Memory B cell (primary cell): ENCODE measurements around the gene GNB2.

Experiments
- ATAC-seq: fragments of 150-1000 bp; cut with Tn5 transposase; 2 replicates; pipeline ENCODE4 v1.10.0; 2021; ENCODE audit warnings: low read depth, mild to moderate bottlenecking, moderate library complexity
- DNase-seq, 2 donors: peaks; one replicate each; pipeline ENCODE4 v3.0.0; 2022; ENCODE audit warnings: low spot score in 2 of 2
- H3K27ac Mint-ChIP-seq: one replicate; pipeline ENCODE4 v1.8.0; 2022; ENCODE audit warnings: mild to moderate bottlenecking, moderate library complexity, mixed read lengths
- H3K27me3 Mint-ChIP-seq: one replicate; pipeline ENCODE4 v1.8.0; 2022; ENCODE audit warnings: mixed read lengths
- H3K36me3 Mint-ChIP-seq: one replicate; pipeline ENCODE4 v1.8.0; 2022; ENCODE audit warnings: mild to moderate bottlenecking, mixed read lengths
- H3K4me1 Mint-ChIP-seq: one replicate; pipeline ENCODE4 v1.8.0; 2022; ENCODE audit warnings: mixed read lengths
- H3K4me3 Mint-ChIP-seq: one replicate; pipeline ENCODE4 v1.8.0; 2022; ENCODE audit warnings: mild to moderate bottlenecking, moderate library complexity, mixed read lengths
- H3K9me3 Mint-ChIP-seq: one replicate; pipeline ENCODE4 v1.8.0; 2022; ENCODE audit warnings: mixed read lengths

GNB2 gene

DNA sequence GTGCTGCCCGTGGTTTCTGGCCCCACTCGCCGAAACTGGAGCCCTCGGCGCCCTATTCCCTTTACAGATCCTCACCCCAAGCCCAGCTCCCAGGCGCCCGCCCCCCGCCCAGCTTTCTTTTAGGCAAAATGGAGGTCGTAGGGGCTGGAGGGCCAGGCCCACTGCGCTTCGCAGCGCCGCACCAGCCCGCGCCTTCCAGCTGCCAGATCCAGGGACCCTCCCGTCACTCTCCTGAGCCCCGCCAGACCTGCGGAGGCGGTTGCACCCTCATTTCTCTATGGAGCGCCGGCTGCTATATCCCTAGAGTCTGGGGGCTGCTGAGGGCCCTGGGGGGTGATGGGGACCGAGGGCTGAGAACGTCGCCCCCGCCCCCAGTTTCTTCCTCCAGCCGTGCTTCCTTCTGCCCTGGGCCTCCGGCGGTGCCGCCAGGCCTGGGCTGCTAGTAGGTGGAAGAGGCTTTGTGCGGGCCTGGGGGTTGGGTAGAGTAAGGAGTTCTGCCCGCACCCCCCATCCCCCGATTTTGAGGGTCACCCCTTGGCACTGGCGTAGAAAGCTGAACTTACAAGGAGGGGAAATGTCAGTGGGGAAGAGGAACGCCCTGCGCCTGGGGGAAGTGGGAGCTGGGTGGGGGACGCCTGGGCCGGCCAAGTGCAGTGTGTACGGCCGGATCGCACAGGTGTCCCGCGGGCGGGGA is 1.0 kb downstream of the GNB2 start:
- Mint-ChIP-seq H3K27me3 (no peaks in the 10 kb centered on the region), H3K4me1 (peaks cover 8% of the 10 kb centered on the region), H3K36me3 (peaks cover 10% of the 10 kb centered on the region), H3K9me3 (no peaks in the 10 kb centered on the region), H3K4me3 (peak overlapping the region; percentile 100), H3K27ac (peak overlapping the region; percentile 93)
- ATAC-seq, result no peak
- peak in 1 of 2 donors; percentile 57 for DNase-seq

DNA sequence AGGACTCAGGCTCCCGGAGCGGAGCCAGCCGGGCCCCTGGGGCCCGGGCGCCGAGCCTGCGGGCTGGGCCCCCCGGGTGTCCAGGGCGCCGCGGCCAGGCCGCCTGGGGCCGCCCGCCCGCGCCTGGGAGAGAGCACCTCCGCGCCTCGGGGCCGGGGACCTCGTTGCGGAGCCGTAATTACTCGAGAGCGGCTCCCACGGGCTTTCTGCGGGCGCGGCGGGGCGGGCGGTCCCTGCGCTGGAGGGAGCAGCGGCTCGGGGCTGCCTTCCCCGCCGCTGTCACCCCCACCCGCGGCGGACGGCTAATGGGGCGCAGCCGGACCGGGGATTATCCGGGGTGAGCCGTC is 1.5 kb downstream of the GNB2 start:
- no peaks in the 10 kb centered on the region for H3K27me3 Mint-ChIP-seq
- H3K27ac Mint-ChIP-seq, result peak overlapping the region; percentile 93
- peaks cover 11% of the 10 kb centered on the region for H3K36me3 Mint-ChIP-seq
- H3K4me3 Mint-ChIP-seq, result peak overlapping the region; percentile 100
- DNase-seq (peak in 1 of 2 donors; percentile 37), ATAC-seq (peak; percentile 0)
- H3K4me1 Mint-ChIP-seq, result peaks cover 8% of the 10 kb centered on the region
- H3K9me3 Mint-ChIP-seq, result no peaks in the 10 kb centered on the region

DNA sequence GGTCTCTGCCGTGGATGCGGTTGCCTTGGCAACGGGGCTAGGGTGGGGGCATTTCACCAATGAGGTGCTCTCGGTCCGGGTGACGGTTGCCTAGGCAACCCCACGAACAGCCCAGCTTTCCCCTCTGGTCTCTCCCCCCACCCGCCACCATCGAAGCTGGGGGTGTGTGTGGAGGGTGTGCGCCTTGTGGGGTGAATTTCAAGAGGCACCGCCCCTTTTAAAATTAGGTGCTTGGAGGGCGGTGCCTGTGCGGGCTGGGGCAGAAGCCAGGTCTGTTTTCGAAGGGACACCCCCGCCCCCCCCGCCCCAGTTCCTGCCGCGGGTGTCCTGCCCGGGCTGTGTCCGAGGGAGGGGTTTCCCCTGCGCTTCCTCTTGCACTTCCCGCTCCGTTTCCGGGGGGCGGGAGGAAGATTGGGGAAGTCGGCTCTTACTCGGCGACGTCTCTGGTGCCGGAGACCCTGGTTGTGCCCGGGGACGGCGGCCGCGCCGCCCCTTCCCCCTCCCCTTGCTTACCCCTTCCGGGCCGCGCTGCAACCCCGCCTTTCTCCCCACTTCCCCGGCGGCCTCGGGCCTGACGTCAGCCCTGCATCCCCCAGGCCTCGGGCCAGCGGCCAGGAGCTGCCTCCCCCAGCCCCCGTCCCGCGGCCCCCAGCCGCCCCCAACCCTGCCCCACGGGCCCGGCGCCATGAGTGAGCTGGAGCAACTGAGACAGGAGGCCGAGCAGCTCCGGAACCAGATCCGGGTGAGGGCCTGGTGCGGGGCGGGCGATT is 2.2 kb downstream of the GNB2 start:
- Mint-ChIP-seq H3K27me3 (no peaks in the 10 kb centered on the region), H3K4me1 (peaks cover 11% of the 10 kb centered on the region), H3K36me3 (peaks cover 12% of the 10 kb centered on the region), H3K9me3 (no peaks in the 10 kb centered on the region), H3K4me3 (peak overlapping the region; percentile 82), H3K27ac (peak overlapping the region; percentile 87)
- DNase-seq (peak; percentile 75 to 86), ATAC-seq (peak; percentile 60)

DNA sequence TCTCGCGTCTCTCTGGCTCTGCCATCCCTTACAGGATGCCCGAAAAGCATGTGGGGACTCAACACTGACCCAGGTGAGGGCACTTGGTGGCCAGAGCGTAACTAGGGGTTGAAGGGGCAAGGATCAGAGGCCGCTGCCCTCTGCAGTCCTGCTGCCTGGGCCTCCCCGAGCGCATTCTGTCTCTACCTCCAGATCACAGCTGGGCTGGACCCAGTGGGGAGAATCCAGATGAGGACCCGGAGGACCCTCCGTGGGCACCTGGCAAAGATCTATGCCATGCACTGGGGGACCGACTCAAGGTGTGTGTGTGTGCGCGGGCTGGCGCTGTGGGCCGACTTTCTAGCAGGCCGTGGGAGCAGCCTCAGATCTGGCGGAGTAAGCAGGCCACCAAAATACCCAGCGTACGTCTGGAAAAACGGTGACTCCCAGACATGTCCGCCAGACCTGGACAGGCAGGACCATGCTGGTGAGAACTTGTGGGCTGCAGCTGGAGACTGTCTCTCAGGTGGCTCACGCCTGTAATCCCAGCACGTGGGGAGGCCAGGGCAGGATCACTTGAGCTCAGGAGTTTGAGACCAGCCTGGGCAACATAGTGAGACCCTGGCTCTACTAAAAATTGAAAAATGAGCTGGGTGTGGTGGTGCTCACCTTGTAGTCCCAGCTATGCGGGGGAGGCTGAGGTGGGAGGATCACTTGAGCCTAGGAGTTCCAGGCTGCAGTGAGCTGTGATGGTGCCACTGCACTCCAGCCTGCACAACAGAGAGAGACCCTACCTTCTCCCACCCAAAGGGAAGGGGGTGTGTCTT is 3.2 kb downstream of the GNB2 start:
- DNase-seq (no peak), ATAC-seq (no peak)
- Mint-ChIP-seq H3K4me3 (peak overlapping the region; percentile 70), H3K36me3 (peaks cover 12% of the 10 kb centered on the region), H3K4me1 (peaks cover 11% of the 10 kb centered on the region), H3K27me3 (no peaks in the 10 kb centered on the region), H3K27ac (peak overlapping the region; percentile 87), H3K9me3 (no peaks in the 10 kb centered on the region)

DNA sequence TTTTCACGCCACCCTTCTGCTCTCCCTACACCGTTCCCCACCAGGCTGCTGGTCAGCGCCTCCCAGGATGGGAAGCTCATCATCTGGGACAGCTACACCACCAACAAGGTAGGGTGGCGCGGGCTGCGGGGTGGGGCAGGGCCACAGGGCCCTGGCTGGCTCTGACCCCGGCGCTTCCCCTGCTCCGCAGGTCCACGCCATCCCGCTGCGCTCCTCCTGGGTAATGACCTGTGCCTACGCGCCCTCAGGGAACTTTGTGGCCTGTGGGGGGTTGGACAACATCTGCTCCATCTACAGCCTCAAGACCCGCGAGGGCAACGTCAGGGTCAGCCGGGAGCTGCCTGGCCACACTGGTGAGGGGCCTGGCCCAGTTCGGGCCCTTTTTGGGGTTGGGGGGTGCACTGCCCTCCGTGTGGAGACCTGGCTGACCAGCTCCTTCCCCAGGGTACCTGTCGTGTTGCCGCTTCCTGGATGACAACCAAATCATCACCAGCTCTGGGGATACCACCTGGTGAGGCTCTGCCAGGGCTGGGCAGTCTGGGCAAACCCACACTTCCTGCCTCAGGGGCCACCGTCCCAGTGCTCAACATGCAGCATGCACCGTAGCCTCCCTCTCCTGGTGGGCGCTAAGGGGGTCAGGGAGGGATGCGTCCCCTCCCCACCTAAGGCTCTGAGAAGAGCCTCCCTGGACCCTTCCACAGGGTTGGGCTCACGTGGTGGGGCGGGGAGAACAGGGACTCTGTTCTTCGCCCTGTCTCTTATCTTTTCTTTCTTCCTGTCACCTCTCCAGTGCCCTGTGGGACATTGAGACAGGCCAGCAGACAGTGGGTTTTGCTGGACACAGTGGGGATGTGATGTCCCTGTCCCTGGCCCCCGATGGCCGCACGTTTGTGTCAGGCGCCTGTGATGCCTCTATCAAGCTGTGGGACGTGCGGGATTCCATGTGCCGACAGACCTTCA is 4.0 kb downstream of the GNB2 start:
- Mint-ChIP-seq H3K27ac (no peak overlapping the region), H3K4me3 (peak overlapping the region; percentile 57), H3K4me1 (peaks cover 11% of the 10 kb centered on the region), H3K27me3 (no peaks in the 10 kb centered on the region), H3K9me3 (no peaks in the 10 kb centered on the region), H3K36me3 (peaks cover 12% of the 10 kb centered on the region)
- DNase-seq, result no peak
- ATAC-seq, result no peak

DNA sequence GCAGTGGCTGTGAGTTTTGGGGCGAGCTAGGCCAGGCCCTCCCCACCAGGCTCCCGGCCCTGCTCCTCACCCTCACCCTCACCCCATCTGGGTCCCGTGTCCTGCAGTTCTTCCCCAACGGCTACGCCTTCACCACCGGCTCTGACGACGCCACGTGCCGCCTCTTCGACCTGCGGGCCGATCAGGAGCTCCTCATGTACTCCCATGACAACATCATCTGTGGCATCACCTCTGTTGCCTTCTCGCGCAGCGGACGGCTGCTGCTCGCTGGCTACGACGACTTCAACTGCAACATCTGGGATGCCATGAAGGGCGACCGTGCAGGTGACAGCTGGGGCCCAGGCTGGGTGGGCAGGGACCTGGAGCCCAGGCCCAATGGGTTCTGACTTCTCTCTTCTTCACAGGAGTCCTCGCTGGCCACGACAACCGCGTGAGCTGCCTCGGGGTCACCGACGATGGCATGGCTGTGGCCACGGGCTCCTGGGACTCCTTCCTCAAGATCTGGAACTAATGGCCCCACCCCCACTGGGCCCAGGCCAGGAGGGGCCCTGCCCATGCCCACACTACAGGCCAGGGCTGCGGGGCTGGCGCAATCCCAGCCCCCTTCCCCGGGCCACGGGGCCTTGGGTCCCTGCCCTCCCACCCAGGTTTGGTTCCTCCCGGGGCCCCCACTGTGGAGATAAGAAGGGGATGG is 4.9 kb downstream of the GNB2 start:
- Mint-ChIP-seq H3K36me3 (peaks cover 14% of the 10 kb centered on the region), H3K27me3 (no peaks in the 10 kb centered on the region), H3K9me3 (no peaks in the 10 kb centered on the region), H3K4me1 (peaks cover 8% of the 10 kb centered on the region), H3K4me3 (no peak overlapping the region), H3K27ac (peak overlapping the region; percentile 82)
- DNase-seq, result no peak
- no peak for ATAC-seq

DNA sequence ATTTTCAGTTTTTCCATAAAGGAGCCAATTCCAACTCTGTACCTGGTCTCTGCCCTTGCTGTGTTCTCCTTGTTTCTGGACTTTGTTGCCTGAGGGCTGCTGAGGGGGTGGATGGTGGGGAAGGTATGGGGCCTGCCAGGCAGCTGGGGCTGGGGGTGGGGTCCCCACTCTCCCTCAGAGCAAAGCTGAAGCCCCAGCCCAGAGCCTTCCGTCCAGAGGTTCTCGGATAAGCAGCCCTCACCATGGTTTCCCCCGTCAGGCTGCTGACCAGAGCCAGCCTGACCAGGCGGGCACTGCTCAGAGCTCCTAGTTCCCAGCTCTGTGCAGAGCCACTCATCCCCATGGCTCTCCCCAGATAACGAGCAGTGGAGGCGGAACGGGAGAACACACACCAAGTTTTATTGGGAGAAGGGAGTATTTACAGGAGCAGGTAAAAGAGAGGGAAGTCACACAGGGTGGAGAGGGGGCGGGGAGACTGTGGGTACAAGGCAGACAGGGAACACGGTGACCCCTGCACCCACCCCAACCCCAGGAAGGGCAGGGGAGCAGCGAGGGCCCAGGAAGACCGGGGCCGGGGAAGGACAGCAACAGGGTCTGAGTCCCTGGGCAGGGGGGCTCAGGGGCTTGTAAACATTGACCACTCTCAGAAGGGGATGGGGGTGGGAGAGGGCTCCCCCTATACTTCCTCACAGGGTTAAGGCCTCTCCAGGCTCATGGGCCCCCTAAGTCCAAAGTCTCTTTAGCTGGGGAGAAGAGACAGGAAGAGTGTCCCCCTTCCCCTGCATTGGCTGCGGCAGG is 5.8 kb downstream of the GNB2 start:
- no peak overlapping the region for H3K4me3 Mint-ChIP-seq
- no peaks in the 10 kb centered on the region for H3K27me3 Mint-ChIP-seq
- H3K36me3 Mint-ChIP-seq, result peaks cover 12% of the 10 kb centered on the region
- no peak overlapping the region for H3K27ac Mint-ChIP-seq
- no peaks in the 10 kb centered on the region for H3K9me3 Mint-ChIP-seq
- DNase-seq (no peak), ATAC-seq (no peak)
- peaks cover 8% of the 10 kb centered on the region for H3K4me1 Mint-ChIP-seq

DNA sequence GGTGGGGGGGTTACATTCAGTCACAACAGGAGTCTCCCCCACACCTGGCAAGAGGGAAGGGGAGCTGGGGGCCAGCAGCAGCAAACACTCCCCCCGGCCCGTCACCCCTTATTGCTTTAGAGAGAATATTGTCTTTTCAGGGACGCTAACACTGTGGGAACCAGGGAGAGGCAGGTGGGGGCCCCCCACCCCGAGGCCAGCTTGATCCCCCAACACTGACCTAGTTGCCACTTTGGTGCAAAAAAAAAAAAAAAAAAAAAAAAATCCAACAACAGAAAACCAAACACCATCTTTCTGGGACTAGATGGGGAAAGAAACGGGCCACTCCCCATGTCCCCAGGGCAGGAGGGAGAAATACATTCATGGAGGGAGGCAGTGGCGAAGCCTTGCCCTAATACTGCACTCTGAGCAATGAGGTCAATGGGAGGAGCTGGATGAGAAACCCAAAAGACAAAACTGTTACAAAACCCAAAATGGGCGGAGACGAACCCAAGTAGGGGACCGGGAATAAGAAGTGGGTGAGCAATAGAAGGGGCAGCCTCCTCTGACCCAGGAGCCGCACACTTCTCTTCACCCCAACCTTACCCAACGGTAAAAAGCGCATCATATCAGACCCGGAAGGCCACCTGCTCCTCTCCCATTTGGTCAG is 6.5 kb downstream of the GNB2 start:
- no peaks in the 10 kb centered on the region for H3K27me3 Mint-ChIP-seq
- H3K27ac Mint-ChIP-seq, result peak overlapping the region; percentile 51
- H3K36me3 Mint-ChIP-seq, result peaks cover 12% of the 10 kb centered on the region
- peaks cover 8% of the 10 kb centered on the region for H3K4me1 Mint-ChIP-seq
- DNase-seq, result no peak
- H3K4me3 Mint-ChIP-seq, result no peak overlapping the region
- no peak for ATAC-seq
- no peaks in the 10 kb centered on the region for H3K9me3 Mint-ChIP-seq

DNA sequence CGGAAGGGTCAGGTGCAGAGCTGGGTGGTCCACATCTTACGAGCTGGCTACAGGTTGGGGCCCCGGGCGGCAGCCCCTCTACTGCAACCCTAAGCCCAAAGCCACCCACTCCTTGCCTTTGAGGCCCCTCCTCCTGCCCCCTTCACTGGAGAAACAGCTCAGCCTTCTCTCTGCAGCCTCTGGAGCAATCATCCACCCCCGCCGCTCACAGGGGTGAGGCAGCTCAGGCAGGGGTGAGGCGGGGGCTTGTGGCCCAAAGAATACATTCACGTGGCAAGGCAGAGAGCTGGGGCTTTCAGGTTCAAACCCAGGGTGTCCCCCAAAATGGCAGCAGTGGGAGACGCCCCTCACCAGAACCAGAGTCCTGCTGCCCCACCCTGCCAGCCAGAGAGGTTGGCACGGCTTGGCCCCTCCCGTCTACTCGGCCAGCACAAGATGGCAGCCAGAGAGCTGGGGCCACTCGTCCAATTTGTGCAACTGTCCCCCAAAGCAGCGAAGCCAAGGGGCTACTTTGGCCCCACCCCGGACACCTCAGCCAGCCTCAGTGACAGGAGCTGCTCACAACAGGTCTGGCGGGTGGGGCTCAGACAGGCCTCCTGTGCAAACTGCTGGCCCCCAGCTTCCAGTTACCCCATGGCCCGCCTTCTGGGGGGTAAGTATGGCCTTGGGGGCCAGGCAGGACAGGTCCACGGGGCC is 7.2 kb downstream of the GNB2 start:
- Mint-ChIP-seq H3K4me1 (peaks cover 8% of the 10 kb centered on the region), H3K27ac (no peak overlapping the region), H3K4me3 (no peak overlapping the region), H3K36me3 (peaks cover 12% of the 10 kb centered on the region), H3K9me3 (no peaks in the 10 kb centered on the region), H3K27me3 (no peaks in the 10 kb centered on the region)
- DNase-seq, result no peak
- no peak for ATAC-seq

DNA sequence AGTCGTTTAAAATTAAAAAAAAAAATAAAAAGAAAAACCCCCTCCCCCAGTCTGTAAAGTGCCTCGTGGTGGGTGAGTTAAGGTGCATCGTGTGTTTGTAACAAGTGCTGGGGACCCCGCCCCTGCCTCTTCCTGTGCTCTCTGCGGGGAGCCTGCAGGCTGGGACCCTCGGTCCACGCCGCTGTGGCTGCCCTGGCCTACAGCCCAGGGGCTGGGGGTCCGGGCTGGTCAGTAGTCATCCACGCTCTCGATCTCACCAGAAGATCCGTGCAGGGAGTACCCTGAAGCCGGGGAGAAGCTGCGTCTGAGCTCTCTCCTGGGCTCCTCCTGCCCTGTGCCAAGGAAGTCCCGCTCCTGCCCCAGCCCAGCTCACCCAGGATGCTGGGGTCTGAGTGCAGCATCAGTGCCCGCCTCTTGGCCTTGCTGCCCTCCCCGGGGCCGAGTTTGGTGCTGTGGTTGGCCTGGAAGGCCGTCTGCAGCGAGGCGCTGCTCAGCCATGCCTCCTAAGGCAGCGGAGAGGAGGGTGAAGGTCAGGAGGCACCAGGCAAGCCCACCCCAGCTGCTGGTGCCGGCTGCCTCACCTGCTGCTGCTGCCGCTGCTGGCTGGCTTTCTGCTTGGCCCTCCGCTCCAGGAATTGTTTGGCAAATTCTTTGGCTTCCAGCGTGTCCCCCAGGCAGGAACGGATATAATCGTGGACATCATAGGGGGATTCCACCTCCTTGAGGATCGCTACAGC is 8.1 kb downstream of the GNB2 start:
- Mint-ChIP-seq H3K4me1 (peaks cover 5% of the 10 kb centered on the region), H3K27me3 (no peaks in the 10 kb centered on the region), H3K27ac (no peak overlapping the region), H3K9me3 (no peaks in the 10 kb centered on the region), H3K4me3 (no peak overlapping the region), H3K36me3 (peaks cover 12% of the 10 kb centered on the region)
- no peak for DNase-seq
- no peak for ATAC-seq

DNA sequence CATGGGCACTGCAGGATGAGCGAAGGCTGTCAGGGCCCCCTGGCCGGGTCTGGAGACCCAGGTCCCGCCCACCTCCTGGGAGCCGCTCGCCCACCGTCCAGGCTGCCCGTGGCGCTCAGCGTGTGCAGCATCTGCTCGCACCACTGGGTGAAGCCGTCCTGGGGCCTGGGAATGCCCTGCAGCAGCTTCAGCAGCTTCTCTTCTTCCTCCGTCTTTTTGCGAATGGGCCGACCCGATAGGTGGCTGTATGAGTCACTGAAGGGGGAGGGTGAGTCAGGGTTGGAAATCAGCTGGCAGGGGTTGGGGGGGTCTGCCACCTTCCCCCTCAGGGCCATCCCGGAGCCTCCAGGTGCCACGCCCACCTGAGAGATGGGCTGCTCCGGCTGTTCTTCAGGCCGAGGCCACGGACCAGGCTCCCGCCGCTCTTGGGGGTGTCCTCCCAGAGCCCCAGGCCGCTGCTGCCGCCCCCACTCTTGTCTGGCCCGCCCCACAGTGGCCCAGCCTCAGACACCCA is 8.7 kb downstream of the GNB2 start:
- H3K4me3 Mint-ChIP-seq, result no peak overlapping the region
- no peaks in the 10 kb centered on the region for H3K27me3 Mint-ChIP-seq
- H3K9me3 Mint-ChIP-seq, result no peaks in the 10 kb centered on the region
- ATAC-seq (no peak), DNase-seq (no peak)
- no peak overlapping the region for H3K27ac Mint-ChIP-seq
- peaks cover 14% of the 10 kb centered on the region for H3K36me3 Mint-ChIP-seq
- H3K4me1 Mint-ChIP-seq, result peaks cover 5% of the 10 kb centered on the region
